OCI-LY1 (cell line): ENCODE results near the gene SLC47A2.

Source experiments
- CTCF ChIP-seq: fragments of 200-600 bp; sonication (generic), shearing (Covaris generic); IDR thresholded peaks from 2 replicates; pipeline ENCODE4 v1.5.1; 2017; ENCODE audit warnings: mild to moderate bottlenecking, antibody characterized with exemption, low read length, moderate library complexity, mixed read lengths
- EZH2 ChIP-seq: fragments of 200-600 bp; sonication (generic), shearing (Covaris generic); IDR thresholded peaks from 2 replicates; pipeline ENCODE4 v1.8.0; 2017; ENCODE audit warnings: borderline replicate concordance, mixed run types, mild to moderate bottlenecking, antibody characterized with exemption, low read length, moderate library complexity, mixed read lengths

- TF ChIP-seq EZH2 (no peak), CTCF (no peak)
Measured at GRCh38 chr17:19748807-19749193, 32.4 kb upstream of the SLC47A2 start.
